GM19240 (cell line): ENCODE results near the gene SV2C.

Experiments
- DNase-seq: peaks from one replicate; pipeline ENCODE4 v3.0.0; 2011; ENCODE audit warnings: low spot score; ENCODE audit not compliant: insufficient read length

The SV2C gene

GRCh38 chr5:76099756-76100155 lies 16.6 kb downstream of the SV2C start:
- DNase-seq, result no peak

GRCh38 chr5:76104027-76104426 lies 20.8 kb downstream of the SV2C start:
- DNase-seq, result no peak

GRCh38 chr5:76106149-76106548 lies 23.0 kb downstream of the SV2C start:
- DNase-seq, result no peak

DNA sequence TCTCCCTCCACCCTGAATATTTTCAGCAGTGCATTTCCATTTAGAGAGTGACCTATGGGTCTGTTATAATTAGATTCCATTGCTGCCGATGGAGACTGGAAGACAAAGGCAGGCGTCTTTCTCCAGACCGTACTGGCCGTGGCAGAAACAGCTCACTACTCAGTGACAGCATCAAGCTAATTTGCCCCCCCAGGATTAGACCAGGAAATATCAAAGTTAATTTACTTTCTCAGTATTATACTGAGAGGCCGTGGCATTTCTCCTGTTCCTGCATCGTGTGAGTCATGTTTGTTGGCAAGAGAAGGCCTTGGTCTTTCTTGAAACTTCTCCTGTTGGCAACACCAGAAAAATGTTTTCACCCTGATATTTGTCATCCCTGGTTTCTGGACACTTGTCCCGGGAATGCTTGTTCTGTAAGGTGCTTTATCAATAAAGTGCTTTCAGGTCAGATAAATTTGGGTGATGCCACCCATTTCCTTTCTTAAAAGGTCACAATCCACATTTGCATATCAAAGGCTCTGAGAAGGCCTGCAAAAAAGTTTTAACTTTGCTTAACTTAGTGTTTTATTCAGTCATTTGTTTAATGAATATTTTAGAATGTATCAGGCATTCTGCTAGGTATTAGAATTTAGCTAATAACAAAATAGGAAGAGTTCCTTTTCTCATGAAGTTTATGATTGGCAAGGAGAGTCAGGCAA lies 28.4 kb downstream of the SV2C start:
- DNase-seq, result no peak

GRCh38 chr5:76113103-76113502 lies 29.9 kb downstream of the SV2C start:
- DNase-seq, result no peak

DNA sequence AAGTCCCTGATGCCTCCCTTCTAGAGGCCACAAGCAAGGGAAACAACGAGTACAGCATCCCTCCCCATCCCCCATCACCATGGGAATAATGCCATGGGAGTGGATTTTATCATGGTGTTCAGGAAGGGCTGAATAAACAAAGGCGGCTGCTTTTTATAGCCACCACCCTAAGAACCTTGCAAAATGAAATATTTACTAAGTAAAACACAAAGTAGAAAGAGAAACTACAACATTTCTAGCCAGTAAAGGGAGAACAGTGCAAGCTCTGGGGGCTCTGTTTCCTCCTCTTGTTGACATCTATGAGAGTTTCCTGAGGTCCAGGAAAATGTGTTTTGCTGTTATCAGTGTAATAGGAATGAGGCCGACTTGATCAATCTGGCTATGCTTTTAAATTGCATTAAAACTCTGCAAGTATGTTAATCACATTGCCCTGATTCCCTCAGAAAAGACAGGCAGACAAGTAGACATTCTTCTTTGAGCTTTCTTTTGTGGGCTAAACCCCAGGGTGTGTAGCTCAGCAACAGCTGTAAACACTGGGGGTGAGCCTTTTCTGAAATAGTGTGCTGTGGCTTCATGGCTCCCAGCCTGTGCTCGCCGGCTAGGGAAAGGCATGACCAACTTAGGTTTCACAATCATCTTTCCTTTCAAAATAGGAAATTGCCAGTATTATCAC lies 31.1 kb downstream of the SV2C start:
- DNase-seq, result no peak

GRCh38 chr5:76125346-76125745 lies 42.2 kb downstream of the SV2C start:
- DNase-seq, result no peak

DNA sequence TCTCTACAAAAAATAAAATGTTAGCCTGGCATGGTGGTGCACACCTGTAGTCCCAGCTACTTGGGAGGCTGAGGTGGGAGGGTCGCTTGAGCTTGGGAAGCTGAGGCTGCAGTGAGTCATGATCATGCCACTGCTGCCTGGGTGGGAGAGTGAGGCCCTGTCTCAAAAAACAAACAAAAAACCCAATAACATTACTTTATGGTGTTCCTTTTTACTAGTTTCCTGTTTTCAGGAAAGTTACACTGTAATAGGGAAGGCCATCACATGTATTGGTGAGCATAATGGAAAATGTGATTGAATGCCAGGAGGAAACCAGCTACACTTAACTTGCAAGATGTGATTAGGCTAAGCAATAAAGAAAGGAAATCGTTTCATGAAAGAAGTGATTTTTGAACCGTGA lies 42.7 kb downstream of the SV2C start:
- no peak for DNase-seq

DNA sequence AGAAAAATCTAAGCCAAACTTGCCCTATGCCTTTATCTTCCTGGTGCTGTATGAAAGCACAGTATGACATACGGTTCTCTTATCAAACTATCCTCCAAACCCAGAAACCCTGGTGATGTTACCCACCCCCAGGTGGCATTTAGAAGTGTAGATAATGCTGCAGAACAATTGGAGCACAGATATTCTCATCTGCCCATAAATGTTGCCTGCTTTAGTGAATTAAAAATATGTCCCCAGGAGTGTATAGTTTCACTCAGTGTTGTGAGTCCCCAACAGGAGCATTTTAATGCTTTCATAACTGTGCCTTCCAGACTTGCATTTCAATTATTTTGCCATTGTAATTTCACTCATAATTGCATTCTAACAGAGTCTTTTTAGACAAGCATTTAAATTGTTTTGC lies 50.8 kb downstream of the SV2C start:
- DNase-seq, result no peak

- no peak for DNase-seq
These were observed 51.5 kb downstream of the SV2C start for GRCh38 chr5:76134646-76135045.

- DNase-seq, result no peak
These were observed 54.8 kb downstream of the SV2C start for GRCh38 chr5:76137887-76138542.

DNA sequence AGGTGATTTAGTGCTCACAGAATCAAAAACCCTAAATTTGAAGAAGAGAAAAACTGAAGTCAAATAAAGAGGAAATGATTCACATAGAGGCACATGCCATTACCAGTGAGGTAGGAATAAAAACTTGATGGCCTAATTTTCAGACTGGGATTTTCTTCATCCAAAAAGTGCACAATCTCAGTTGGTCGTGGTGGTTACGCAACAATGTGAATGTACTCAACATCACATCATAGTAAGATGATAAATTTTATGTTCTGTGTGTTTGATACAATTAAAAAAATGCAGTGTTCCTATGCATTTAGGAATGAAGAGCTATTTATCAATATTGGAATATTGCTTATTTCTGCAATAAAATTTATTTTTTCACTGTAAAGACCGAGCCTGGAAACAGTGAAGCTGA lies 60.7 kb downstream of the SV2C start:
- no peak for DNase-seq

DNA sequence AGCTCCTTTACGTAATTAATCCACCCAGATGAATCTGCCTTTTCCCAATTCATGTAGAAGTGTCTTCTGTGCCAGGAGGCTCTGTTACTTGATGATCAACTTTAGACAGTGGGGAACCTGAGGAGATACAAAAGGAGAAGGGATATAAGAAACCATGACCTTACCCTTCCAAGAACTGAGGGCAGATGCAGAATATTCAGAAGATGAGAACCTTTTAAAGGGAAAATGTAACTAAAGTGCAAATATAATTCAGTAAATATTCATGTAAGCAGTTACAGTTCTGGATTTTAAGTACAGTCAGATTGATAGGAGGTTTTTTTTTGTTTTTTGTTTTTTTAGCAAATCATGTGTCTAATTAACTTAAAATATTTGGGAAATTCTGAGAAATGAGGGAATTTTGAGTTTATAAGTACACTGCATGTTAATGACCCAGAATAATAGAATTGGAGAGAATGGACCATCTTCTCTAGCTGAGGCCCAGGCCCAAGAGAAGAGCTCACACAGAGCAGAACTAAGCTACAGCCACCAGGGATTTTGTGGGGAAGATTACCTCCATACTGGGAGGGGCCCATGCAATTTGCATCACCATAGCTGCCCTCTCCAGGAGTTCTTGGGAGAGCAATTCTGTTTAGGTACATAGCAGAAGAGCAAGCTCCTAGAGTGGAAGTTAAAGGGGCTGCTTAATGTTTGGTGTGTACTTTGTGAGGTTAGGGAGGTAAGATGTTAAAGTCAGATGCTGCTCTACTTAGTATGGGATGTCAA lies 61.5 kb downstream of the SV2C start:
- DNase-seq, result no peak

DNA sequence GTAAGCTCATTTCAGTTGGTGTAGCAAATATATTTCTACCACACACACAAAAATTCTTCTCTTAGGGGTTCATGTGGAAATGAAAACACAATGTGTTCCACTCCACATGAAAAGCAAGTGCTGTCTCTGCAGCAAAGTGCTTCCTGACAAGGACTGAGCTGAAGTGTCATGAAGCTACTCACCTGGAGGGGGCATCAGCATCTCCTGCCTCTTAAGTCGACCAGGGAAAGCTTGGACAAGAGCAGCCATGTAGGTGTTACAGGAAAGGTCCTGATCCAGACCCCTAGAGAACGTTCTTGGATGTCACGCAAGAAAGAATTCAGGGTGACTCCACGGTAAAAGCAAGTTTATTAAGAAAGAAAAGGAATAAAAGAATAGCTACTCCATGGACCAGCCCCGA lies 62.8 kb downstream of the SV2C start:
- no peak for DNase-seq

GRCh38 chr5:76149636-76150035 lies 66.5 kb downstream of the SV2C start:
- no peak for DNase-seq

DNA sequence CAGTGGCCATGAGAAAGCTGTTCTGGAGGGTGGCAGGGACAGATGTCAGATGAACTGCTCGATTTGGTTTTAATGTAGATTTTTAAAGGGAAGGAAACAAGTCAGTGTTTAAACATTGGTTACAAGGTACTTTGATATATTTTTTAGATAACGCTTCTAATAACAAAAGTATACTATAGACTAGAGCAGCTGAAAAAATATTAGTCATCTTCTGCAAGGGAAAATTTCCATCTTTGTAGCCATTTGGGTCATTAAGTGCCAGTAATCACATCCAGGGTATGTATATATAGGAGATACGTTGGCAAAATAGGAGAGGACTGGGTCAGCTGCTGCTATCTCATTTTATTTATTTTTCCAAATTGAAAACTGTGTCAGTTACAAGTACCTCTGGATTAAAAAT lies 69.0 kb downstream of the SV2C start:
- DNase-seq, result no peak

DNA sequence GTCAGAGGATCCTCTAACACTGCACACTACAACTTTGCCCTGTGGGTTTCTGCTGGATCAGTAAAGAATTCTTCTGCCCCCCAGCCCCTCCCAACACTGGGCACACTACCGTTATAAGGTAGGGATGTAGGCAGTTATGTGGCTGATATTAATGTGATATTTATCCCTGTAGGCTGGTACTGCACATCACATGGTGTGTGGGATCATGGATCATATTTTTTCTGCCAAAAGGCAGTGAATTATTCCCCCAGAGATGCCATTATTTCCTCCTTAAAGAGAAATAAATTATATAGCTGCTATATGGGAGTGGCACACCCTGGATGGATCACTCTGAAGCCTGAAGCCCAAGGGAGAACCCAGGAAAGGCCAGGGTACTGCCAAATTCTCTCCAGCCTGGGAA lies 69.5 kb downstream of the SV2C start:
- no peak for DNase-seq

- DNase-seq, result no peak
These were observed 70.1 kb downstream of the SV2C start for GRCh38 chr5:76153271-76153670.

DNA sequence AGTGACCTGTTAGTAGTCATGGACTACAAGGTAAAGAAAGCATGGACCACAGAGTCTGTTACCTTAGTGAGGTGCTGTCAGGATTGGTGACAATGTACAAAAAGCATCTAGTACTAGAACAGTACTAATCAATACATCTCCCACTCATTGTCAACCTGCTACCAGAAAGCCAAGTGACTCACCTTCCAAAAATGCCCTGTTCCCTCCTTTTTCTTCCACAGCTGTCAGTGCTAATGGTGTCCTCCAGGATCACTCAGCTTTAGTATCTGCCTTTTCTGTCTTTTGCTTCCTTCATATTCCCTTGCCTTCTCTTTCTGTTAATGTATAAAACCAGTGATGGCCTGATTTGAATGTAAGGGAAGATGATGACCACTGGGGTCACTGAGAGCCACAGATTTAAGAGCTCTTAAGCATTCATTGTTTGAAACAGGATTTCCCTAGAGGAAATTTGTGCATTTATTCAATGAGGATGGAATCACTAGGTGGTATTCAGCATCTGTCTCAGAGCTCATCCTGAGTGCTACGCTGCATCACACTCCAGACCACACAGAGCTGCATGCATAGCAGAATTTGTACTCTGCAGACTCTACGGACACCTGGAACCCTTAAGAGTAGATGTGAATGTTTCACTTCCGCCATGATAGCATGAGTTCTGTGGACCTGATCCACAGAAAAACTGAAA lies 71.0 kb downstream of the SV2C start:
- no peak for DNase-seq

GRCh38 chr5:76155536-76155935 lies 72.4 kb downstream of the SV2C start:
- no peak for DNase-seq

DNA sequence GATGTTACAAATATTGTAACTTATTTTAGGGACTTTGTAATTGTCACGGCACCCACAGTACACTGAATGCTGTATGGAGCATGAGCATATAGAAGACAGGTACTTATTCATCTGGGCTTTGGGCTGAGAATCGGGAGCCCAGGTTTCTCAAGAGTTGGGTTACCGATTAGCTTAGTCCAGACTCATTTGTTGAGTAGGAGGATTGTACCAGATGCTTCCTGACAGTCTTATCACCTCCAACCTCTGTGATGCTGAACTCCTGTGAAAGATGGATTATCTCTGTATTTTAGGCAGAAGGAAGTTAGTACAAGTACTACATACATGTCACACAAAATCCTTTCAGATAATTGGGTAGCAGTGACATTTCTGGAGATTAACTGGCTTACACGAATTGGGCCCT lies 79.2 kb downstream of the SV2C start:
- DNase-seq, result no peak
